K562 (cell line): ENCODE results near the gene ARHGAP12. TPM values are rescaled to one million over a fixed set of nuclear protein-coding genes. Genes with fewer than 3 reads are reported as not detected.
A peak's percentile ranks its signal among the peaks of the same experiment; 100 is the strongest.

Experiments used
- BACH1 ChIP-seq: fragments of 200-800 bp; sonication (Bioruptor generic); IDR thresholded peaks from 2 replicates; pipeline ENCODE4 v1.6.1; 2016; ENCODE audit warnings: missing genetic modification characterization, missing compliant biosample characterization
- CREB1 ChIP-seq, 2 experiments: sonication (generic) in 1 of 2; formaldehyde crosslinking in 1 of 2; IDR thresholded peaks; 2 replicates each; pipeline versions ENCODE4 v1.6.1 to v1.8.0; 2012 to 2022; ENCODE audit warnings: inconsistent platforms in 1 of 2, mild to moderate bottlenecking in 1 of 2, missing genetic modification reagents in 1 of 2, moderate library complexity in 1 of 2
- CTBP1 ChIP-seq: fragments of 450-650 bp; IDR thresholded peaks from 2 replicates; pipeline ENCODE4 v1.6.1; 2016; ENCODE audit warnings: borderline replicate concordance
- FOXA3 ChIP-seq, 2 experiments: fragments of 450-650 bp in 1 of 2; sonication (generic) in 1 of 2; formaldehyde crosslinking; IDR thresholded peaks in 1 of 2; conservative IDR thresholded peaks in 1 of 2; 2 replicates each; pipeline versions ENCODE4 v1.4.0 to v1.8.0; 2020 to 2022; ENCODE audit warnings: mild to moderate bottlenecking in 2 of 2, missing genetic modification reagents in 1 of 2
- GABPA ChIP-seq: fragments of 200-800 bp; sonication (Bioruptor generic); conservative IDR thresholded peaks from 2 replicates; pipeline ENCODE4 v1.6.1; 2016; ENCODE audit warnings: low read depth, missing genetic modification characterization, missing compliant biosample characterization
- HDGF ChIP-seq: fragments of 450-650 bp; IDR thresholded peaks from 2 replicates; pipeline ENCODE4 v1.6.1; 2016
- LARP7 ChIP-seq: fragments of 450-650 bp; IDR thresholded peaks from 2 replicates; pipeline ENCODE4 v1.6.1; 2016
- MTA2 ChIP-seq: fragments of 450-650 bp; IDR thresholded peaks from 2 replicates; pipeline ENCODE4 v1.6.1; 2016; ENCODE audit warnings: low read depth
- NFRKB ChIP-seq: fragments of 450-650 bp; IDR thresholded peaks from 2 replicates; pipeline ENCODE4 v1.6.1; 2016; ENCODE audit warnings: low read depth
- NFXL1 ChIP-seq: fragments of 450-650 bp; formaldehyde crosslinking; IDR thresholded peaks from 2 replicates; pipeline ENCODE4 v1.4.0; 2021; ENCODE audit warnings: mild to moderate bottlenecking
- PTRF ChIP-seq: fragments of 450-650 bp; IDR thresholded peaks from 2 replicates; pipeline ENCODE4 v1.6.1; 2016; ENCODE audit warnings: mild to moderate bottlenecking, missing genetic modification characterization, missing compliant biosample characterization
- RBM39 ChIP-seq: fragments of 200-400 bp; formaldehyde crosslinking; optimal IDR thresholded peaks from 2 replicates; pipeline ENCODE3; 2018; ENCODE audit warnings: low read depth, low read length
- SMAD2 ChIP-seq: fragments of 150-350 bp; IDR thresholded peaks from 2 replicates; pipeline ENCODE4 v1.6.1; 2014; ENCODE audit warnings: low read depth, mild to moderate bottlenecking, low read length
- TGIF2 ChIP-seq: sonication (generic); formaldehyde crosslinking; IDR thresholded peaks from 2 replicates; pipeline ENCODE4 v1.8.1; 2022; ENCODE audit warnings: mild to moderate bottlenecking, missing genetic modification reagents, moderate library complexity
- ZNF197 ChIP-seq: fragments of 200-800 bp; sonication (Bioruptor generic); IDR thresholded peaks from 2 replicates; pipeline ENCODE4 v1.6.1; 2016; ENCODE audit warnings: low read depth, missing genetic modification characterization, missing compliant biosample characterization
- ZNF224 ChIP-seq: sonication (generic); formaldehyde crosslinking; IDR thresholded peaks from 2 replicates; pipeline ENCODE4 v1.8.0; 2022; ENCODE audit warnings: mild to moderate bottlenecking, missing genetic modification reagents
- ZNF76 ChIP-seq: fragments of 250-450 bp; sonication (Bioruptor Pico); IDR thresholded peaks from 2 replicates; pipeline ENCODE4 v1.4.0; 2020; ENCODE audit warnings: mild to moderate bottlenecking, moderate library complexity, borderline replicate concordance
- polyA plus RNA-seq, 8 experiments: library from polyadenylated mRNA; depleted of rRNA in 4 of 8; stranded (reverse) in 5 of 8; unstranded in 3 of 8; fragments of >200 nt; fragmentation: Nextera tagmentation in 2 of 8; fragmentation: Illumina TruSeq in 1 of 8; extraction: Ambion mirVana in 2 of 8; extraction: Trizol in 1 of 8; gene quantifications; 2 replicates each; pipeline versions ENCODE4 v1.2.1 to v1.2.3, GENCODE V29; 2011 to 2014; ENCODE audit warnings: inconsistent platforms in 1 of 8, missing spikeins in 1 of 8
- total RNA-seq, 7 experiments: library from RNA; depleted of rRNA in 6 of 7; stranded (reverse); fragments of >200 nt in 6 of 7; fragmentation: Illumina TruSeq in 2 of 7; extraction: Trizol in 2 of 7; gene quantifications; 2 replicates each; pipeline versions ENCODE4 v1.2.1 to v1.2.3, GENCODE V29; 2011 to 2021; ENCODE audit warnings: low replicate concordance in 1 of 7
- TF ChIP-seq, protein P1 (sequence below): fragments of 250-450 bp; sonication (Bioruptor Pico); IDR thresholded peaks from 2 replicates; pipeline ENCODE4 v1.4.0; 2020; ENCODE audit warnings: mild to moderate bottlenecking
- TF ChIP-seq, protein P2 (sequence below): fragments of 250-450 bp; sonication (Bioruptor Pico); IDR thresholded peaks from 2 replicates; pipeline ENCODE4 v1.9.0; 2021; ENCODE audit warnings: mild to moderate bottlenecking
- TF ChIP-seq, protein P3 (sequence below): fragments of 250-450 bp; sonication (Bioruptor Pico); IDR thresholded peaks from 2 replicates; pipeline ENCODE4 v1.5.0; 2021
- TF ChIP-seq, protein P4 (sequence below), 3 experiments: fragments of 200-800 bp in 1 of 3; sonication (Bioruptor generic) in 1 of 3; sonication (generic) in 1 of 3; formaldehyde crosslinking in 1 of 3; IDR thresholded peaks; 2 replicates each; pipeline versions ENCODE4 v1.6.1 to v1.8.0; 2016 to 2022; ENCODE audit warnings: mild to moderate bottlenecking in 2 of 3, missing compliant biosample characterization in 2 of 3, missing genetic modification characterization in 2 of 3, missing genetic modification reagents in 1 of 3
- TF ChIP-seq, protein P5 (sequence below): fragments of 450-650 bp; conservative IDR thresholded peaks from 2 replicates; pipeline ENCODE4 v1.6.1; 2016; ENCODE audit warnings: missing genetic modification characterization, low read depth, mild to moderate bottlenecking, control low read depth, missing compliant biosample characterization
- TF ChIP-seq, protein P6 (sequence below): fragments of 250-450 bp; sonication (Bioruptor Pico); IDR thresholded peaks from 2 replicates; pipeline ENCODE4 v1.8.0; 2022; ENCODE audit warnings: inconsistent platforms, mild to moderate bottlenecking, moderate library complexity, borderline replicate concordance

The ARHGAP12 gene
- total and polyA plus RNA-seq, 9 of the 15 experiments (the other 6 are each of a cell fraction or from before 2014, with no cell fraction given), result 4.4 to 18.7 (median 10.1) TPM

DNA sequence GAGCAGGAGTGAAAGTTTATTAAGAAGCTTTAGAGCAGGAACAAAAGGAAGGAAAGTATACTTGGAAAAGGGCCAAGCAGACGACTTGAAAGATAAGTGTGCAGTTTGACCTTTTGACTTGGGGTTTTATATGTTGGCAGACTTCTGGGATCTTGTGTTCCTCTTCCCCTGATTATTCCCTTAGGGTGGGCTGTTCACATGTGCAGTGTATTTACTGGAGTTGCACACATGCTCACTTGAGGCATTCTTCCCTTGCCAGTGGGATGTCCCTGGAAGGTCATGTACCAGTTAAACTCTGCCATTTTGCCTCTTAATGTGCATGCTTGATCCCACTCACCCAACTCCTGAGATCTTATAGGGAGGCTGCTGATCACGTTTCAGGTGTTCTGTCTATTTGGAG, 23.4 kb upstream of the ARHGAP12 start (continued):
- TF ChIP-seq ZNF224 (CRISPR knock-in tag) (no peak), PTRF (tag) (no peak), MTA2 (peak; percentile 84), RBM39 (no peak), NFRKB (no peak), FOXA3 (CRISPR knock-in tag; conservative IDR thresholded peaks at IDR 0.05 in 1 of 2, IDR thresholded peaks at IDR 0.05 in 1 of 2) (no peak), ZNF76 (no peak), BACH1 (no peak), HDGF (no peak), NFXL1 (CRISPR knock-in tag) (no peak), CREB1 (IDR thresholded peaks at IDR 0.05) (no peak), CREB1 (CRISPR knock-in tag; IDR thresholded peaks at IDR 0.05) (no peak), GABPA (tag) (no peak), LARP7 (no peak), SMAD2 (no peak), CTBP1 (no peak), ZNF197 (CRISPR knock-in tag) (no peak), TGIF2 (no peak)
- TF ChIP-seq, protein P1, sequence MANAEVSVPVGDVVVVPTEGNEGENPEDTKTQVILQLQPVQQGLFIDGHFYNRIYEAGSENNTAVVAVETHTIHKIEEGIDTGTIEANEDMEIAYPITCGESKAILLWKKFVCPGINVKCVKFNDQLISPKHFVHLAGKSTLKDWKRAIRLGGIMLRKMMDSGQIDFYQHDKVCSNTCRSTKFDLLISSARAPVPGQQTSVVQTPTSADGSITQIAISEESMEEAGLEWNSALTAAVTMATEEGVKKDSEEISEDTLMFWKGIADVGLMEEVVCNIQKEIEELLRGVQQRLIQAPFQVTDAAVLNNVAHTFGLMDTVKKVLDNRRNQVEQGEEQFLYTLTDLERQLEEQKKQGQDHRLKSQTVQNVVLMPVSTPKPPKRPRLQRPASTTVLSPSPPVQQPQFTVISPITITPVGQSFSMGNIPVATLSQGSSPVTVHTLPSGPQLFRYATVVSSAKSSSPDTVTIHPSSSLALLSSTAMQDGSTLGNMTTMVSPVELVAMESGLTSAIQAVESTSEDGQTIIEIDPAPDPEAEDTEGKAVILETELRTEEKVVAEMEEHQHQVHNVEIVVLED (CRISPR knock-in tag), result no peak
- TF ChIP-seq, protein P2, sequence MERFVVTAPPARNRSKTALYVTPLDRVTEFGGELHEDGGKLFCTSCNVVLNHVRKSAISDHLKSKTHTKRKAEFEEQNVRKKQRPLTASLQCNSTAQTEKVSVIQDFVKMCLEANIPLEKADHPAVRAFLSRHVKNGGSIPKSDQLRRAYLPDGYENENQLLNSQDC (CRISPR knock-in tag), result no peak
- TF ChIP-seq, protein P3, sequence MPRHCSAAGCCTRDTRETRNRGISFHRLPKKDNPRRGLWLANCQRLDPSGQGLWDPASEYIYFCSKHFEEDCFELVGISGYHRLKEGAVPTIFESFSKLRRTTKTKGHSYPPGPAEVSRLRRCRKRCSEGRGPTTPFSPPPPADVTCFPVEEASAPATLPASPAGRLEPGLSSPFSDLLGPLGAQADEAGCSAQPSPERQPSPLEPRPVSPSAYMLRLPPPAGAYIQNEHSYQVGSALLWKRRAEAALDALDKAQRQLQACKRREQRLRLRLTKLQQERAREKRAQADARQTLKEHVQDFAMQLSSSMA (CRISPR knock-in tag), result no peak
- TF ChIP-seq, protein P4, sequence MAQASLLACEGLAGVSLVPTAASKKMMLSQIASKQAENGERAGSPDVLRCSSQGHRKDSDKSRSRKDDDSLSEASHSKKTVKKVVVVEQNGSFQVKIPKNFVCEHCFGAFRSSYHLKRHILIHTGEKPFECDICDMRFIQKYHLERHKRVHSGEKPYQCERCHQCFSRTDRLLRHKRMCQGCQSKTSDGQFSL (CRISPR knock-in tag; IDR thresholded peaks at IDR 0.05), result no peak
- TF ChIP-seq, protein P4 (tag; IDR thresholded peaks at IDR 0.05), result no peak
- TF ChIP-seq, protein P5, sequence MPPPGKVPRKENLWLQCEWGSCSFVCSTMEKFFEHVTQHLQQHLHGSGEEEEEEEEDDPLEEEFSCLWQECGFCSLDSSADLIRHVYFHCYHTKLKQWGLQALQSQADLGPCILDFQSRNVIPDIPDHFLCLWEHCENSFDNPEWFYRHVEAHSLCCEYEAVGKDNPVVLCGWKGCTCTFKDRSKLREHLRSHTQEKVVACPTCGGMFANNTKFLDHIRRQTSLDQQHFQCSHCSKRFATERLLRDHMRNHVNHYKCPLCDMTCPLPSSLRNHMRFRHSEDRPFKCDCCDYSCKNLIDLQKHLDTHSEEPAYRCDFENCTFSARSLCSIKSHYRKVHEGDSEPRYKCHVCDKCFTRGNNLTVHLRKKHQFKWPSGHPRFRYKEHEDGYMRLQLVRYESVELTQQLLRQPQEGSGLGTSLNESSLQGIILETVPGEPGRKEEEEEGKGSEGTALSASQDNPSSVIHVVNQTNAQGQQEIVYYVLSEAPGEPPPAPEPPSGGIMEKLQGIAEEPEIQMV (tag), result no peak
- TF ChIP-seq, protein P6, sequence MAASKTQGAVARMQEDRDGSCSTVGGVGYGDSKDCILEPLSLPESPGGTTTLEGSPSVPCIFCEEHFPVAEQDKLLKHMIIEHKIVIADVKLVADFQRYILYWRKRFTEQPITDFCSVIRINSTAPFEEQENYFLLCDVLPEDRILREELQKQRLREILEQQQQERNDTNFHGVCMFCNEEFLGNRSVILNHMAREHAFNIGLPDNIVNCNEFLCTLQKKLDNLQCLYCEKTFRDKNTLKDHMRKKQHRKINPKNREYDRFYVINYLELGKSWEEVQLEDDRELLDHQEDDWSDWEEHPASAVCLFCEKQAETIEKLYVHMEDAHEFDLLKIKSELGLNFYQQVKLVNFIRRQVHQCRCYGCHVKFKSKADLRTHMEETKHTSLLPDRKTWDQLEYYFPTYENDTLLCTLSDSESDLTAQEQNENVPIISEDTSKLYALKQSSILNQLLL (CRISPR knock-in tag), result no peak
